Mesenchymal stem cell (in vitro differentiated cells and primary cell): ENCODE results near the gene UNC119B.
A peak's percentile ranks its signal among the peaks of the same experiment; 100 is the strongest.

Experiments
- DNase-seq: peaks from one replicate; pipeline ENCODE4 v3.0.0-alpha.2; 2013
- H2AFZ ChIP-seq: one replicate; pipeline ENCODE4 v1.6.1; 2013; ENCODE audit warnings: low read depth, mild to moderate bottlenecking, control low read depth, inconsistent platforms, low read length, moderate library complexity
- H2AK5ac ChIP-seq: 2 replicates; pipeline ENCODE4 v1.6.1; 2013; ENCODE audit warnings: low read length, moderate library complexity, mild to moderate bottlenecking, inconsistent platforms; ENCODE audit not compliant: severe bottlenecking
- H2BK120ac ChIP-seq: one replicate; pipeline ENCODE4 v1.6.1; 2013; ENCODE audit warnings: low read depth, mild to moderate bottlenecking, inconsistent platforms, low read length, moderate library complexity
- H2BK12ac ChIP-seq, 2 experiments: one replicate each; pipeline ENCODE4 v1.6.1; 2013; ENCODE audit warnings: inconsistent platforms in 2 of 2, low read length in 2 of 2, mild to moderate bottlenecking in 2 of 2, moderate library complexity in 2 of 2, control low read depth in 1 of 2
- H2BK15ac ChIP-seq: one replicate; pipeline ENCODE4 v1.6.1; 2013; ENCODE audit warnings: mild to moderate bottlenecking, low read depth, inconsistent platforms; ENCODE audit not compliant: poor library complexity, severe bottlenecking
- H2BK5ac ChIP-seq: 2 replicates; pipeline ENCODE4 v1.6.1; 2013; ENCODE audit warnings: low read depth, mild to moderate bottlenecking, low read length, control low read depth, inconsistent platforms; ENCODE audit not compliant: poor library complexity, severe bottlenecking
- H3K14ac ChIP-seq, 2 experiments: one replicate each; pipeline ENCODE4 v1.6.1; 2013; ENCODE audit warnings: inconsistent platforms in 2 of 2, low read length in 2 of 2, control low read depth in 1 of 2, mild to moderate bottlenecking in 1 of 2, moderate library complexity in 1 of 2
- H3K18ac ChIP-seq, 2 experiments: one replicate each; pipeline ENCODE4 v1.6.1; 2013; ENCODE audit warnings: inconsistent platforms in 2 of 2, low read length in 2 of 2, control low read depth in 1 of 2, low read depth in 1 of 2, mild to moderate bottlenecking in 1 of 2
- H3K23ac ChIP-seq, 2 experiments: one replicate each; pipeline ENCODE4 v1.6.1; 2013; ENCODE audit warnings: inconsistent platforms in 2 of 2, low read length in 2 of 2, mild to moderate bottlenecking in 2 of 2, moderate library complexity in 2 of 2, control low read depth in 1 of 2
- H3K27ac ChIP-seq: 2 replicates; pipeline ENCODE4 v1.5.1; 2013; ENCODE audit warnings: mild to moderate bottlenecking, moderate library complexity, low read length, control low read depth, inconsistent platforms; ENCODE audit not compliant: poor library complexity, severe bottlenecking
- H3K27me3 ChIP-seq, 2 experiments: 2 replicates each; pipeline versions ENCODE4 v1.6.1 to v1.7.0; 2013; ENCODE audit warnings: low read length in 2 of 2, mild to moderate bottlenecking in 2 of 2, moderate library complexity in 2 of 2, control low read depth in 1 of 2, inconsistent platforms in 1 of 2; ENCODE audit not compliant: control insufficient read depth in 1 of 2, insufficient read depth in 1 of 2
- H3K36me3 ChIP-seq, 2 experiments: 2 replicates each; pipeline versions ENCODE4 v1.6.1 to v1.7.0; 2013; ENCODE audit warnings: low read length in 2 of 2, control low read depth in 1 of 2, inconsistent platforms in 1 of 2, low read depth in 1 of 2, mild to moderate bottlenecking in 1 of 2; ENCODE audit not compliant: insufficient read depth in 2 of 2, control insufficient read depth in 1 of 2
- H3K4ac ChIP-seq, 2 experiments: one replicate each; pipeline ENCODE4 v1.6.1; 2013; ENCODE audit warnings: inconsistent platforms in 2 of 2, low read length in 2 of 2, mild to moderate bottlenecking in 2 of 2, moderate library complexity in 2 of 2, control low read depth in 1 of 2, low read depth in 1 of 2
- H3K4me1 ChIP-seq: 2 replicates; pipeline ENCODE4 v1.6.1; 2013; ENCODE audit warnings: low read depth, low read length, control low read depth; ENCODE audit not compliant: control insufficient read depth, insufficient read depth
- H3K4me2 ChIP-seq: 2 replicates; pipeline ENCODE4 v1.6.1; 2013; ENCODE audit warnings: low read length, mild to moderate bottlenecking, inconsistent platforms; ENCODE audit not compliant: poor library complexity, severe bottlenecking
- H3K4me3 ChIP-seq, 2 experiments: 2 replicates each; pipeline versions ENCODE4 v1.5.1 to v1.7.0; 2013; ENCODE audit warnings: low read length in 2 of 2, mild to moderate bottlenecking in 2 of 2, control low read depth in 1 of 2, low read depth in 1 of 2; ENCODE audit not compliant: insufficient read depth in 1 of 2
- H3K79me1 ChIP-seq: replicated peaks from 2 replicates; pipeline ENCODE4 v1.6.1; 2013; ENCODE audit warnings: mild to moderate bottlenecking, control low read depth, low read length, inconsistent platforms; ENCODE audit not compliant: poor library complexity, severe bottlenecking
- H3K9ac ChIP-seq: 2 replicates; pipeline ENCODE4 v1.7.0; 2013; ENCODE audit warnings: mild to moderate bottlenecking, low read length, moderate library complexity
- H3K9me3 ChIP-seq: 2 replicates; pipeline ENCODE4 v1.7.0; 2013; ENCODE audit warnings: mild to moderate bottlenecking, low read length; ENCODE audit not compliant: control insufficient read depth
- H4K8ac ChIP-seq: one replicate; pipeline ENCODE4 v1.6.1; 2013; ENCODE audit warnings: inconsistent platforms, mild to moderate bottlenecking, low read length, moderate library complexity
- H4K91ac ChIP-seq: one replicate; pipeline ENCODE4 v1.6.1; 2013; ENCODE audit warnings: mild to moderate bottlenecking, low read length, inconsistent platforms
- WGBS: methylation state at CpG from one replicate; pipeline ENCODE4 v1.1.7; 2013; ENCODE audit warnings: mixed read lengths; 5-methylcytosine and 5-hydroxymethylcytosine counted together

Gene UNC119B

GRCh38 chr12:120666571-120667390 is 43.5 kb upstream of the UNC119B start:
- Histone ChIP-seq H3K36me3 (no peaks in the 10 kb centered on the region), H3K27ac (no peak overlapping the region), H2BK5ac (no peak overlapping the region), H3K79me1 (no peaks in the 10 kb centered on the region), H2AK5ac (no peak overlapping the region), H3K27me3 (peaks cover 20 to 42% of the 10 kb centered on the region in 2 experiments), H2BK12ac (no peak overlapping the region), H3K23ac (no peak overlapping the region), H2BK120ac (no peak overlapping the region), H3K4me2 (no peak overlapping the region), H2BK15ac (no peak overlapping the region), H3K9ac (no peak overlapping the region), H4K8ac (no peak overlapping the region), H4K91ac (no peak overlapping the region), H3K4me1 (peaks cover 2% of the 10 kb centered on the region), H2AFZ (no peak overlapping the region), H3K9me3 (no peaks in the 10 kb centered on the region), H3K14ac (no peak overlapping the region), H3K4ac (no peak overlapping the region), H3K18ac (no peak overlapping the region), H3K4me3 (peak overlapping the region in 1 of 2 experiments; percentile 33)
- WGBS = 85% methylated on average over 34 of the region's 34 CpGs
- no peak for DNase-seq

GRCh38 chr12:120668091-120668867 is 42.0 kb upstream of the UNC119B start:
- H2BK12ac ChIP-seq = no peak overlapping the region
- DNase-seq = no peak
- H3K4me3 ChIP-seq = no peak overlapping the region
- H3K27ac ChIP-seq = no peak overlapping the region
- H2AFZ ChIP-seq = no peak overlapping the region
- H3K9ac ChIP-seq = no peak overlapping the region
- no peak overlapping the region for H3K4ac ChIP-seq
- no peak overlapping the region for H2BK5ac ChIP-seq
- no peak overlapping the region for H3K23ac ChIP-seq
- H2BK15ac ChIP-seq = no peak overlapping the region
- no peak overlapping the region for H2AK5ac ChIP-seq
- H3K4me2 ChIP-seq = no peak overlapping the region
- peaks cover 16 to 40% of the 10 kb centered on the region in 2 experiments for H3K27me3 ChIP-seq
- H4K91ac ChIP-seq = no peak overlapping the region
- 80% methylated on average over 20 of the region's 20 CpGs for WGBS
- H4K8ac ChIP-seq = no peak overlapping the region
- no peak overlapping the region for H3K18ac ChIP-seq
- H2BK120ac ChIP-seq = no peak overlapping the region
- H3K36me3 ChIP-seq = no peaks in the 10 kb centered on the region
- no peaks in the 10 kb centered on the region for H3K79me1 ChIP-seq
- no peaks in the 10 kb centered on the region for H3K9me3 ChIP-seq
- peaks cover 2% of the 10 kb centered on the region for H3K4me1 ChIP-seq
- H3K14ac ChIP-seq = no peak overlapping the region

- H3K14ac ChIP-seq = no peak overlapping the region
- DNase-seq = no peak
- H3K36me3 ChIP-seq = no peaks in the 10 kb centered on the region
- WGBS = 61% methylated on average over 19 of the region's 19 CpGs
- H3K23ac ChIP-seq = no peak overlapping the region
- H2AFZ ChIP-seq = peak overlapping the region; percentile 36
- no peaks in the 10 kb centered on the region for H3K9me3 ChIP-seq
- H3K18ac ChIP-seq = no peak overlapping the region
- no peaks in the 10 kb centered on the region for H3K79me1 ChIP-seq
- no peak overlapping the region for H4K8ac ChIP-seq
- H2BK12ac ChIP-seq = no peak overlapping the region
- no peak overlapping the region for H4K91ac ChIP-seq
- H3K27ac ChIP-seq = no peak overlapping the region
- peak overlapping the region; percentile 58 for H3K9ac ChIP-seq
- H3K4me2 ChIP-seq = peak overlapping the region; percentile 23
- no peak overlapping the region for H2AK5ac ChIP-seq
- H2BK15ac ChIP-seq = no peak overlapping the region
- no peak overlapping the region for H2BK120ac ChIP-seq
- no peak overlapping the region for H3K4ac ChIP-seq
- H3K27me3 ChIP-seq = peaks cover 21 to 42% of the 10 kb centered on the region in 2 experiments
- no peak overlapping the region for H2BK5ac ChIP-seq
- peak overlapping the region in 1 of 2 experiments; percentile 62 for H3K4me3 ChIP-seq
- H3K4me1 ChIP-seq = peaks cover 2% of the 10 kb centered on the region
These were observed 41.1 kb upstream of the UNC119B start for GRCh38 chr12:120668868-120669840.
